GM12865 (cell line): ENCODE results near the gene RADIL.
"Not testable (repeated sequence)": the region's sequence is repeated elsewhere in the genome, so short reads cannot be mapped to it uniquely, and the experiment has no call there.

Source experiments
- DNase-seq: peaks from one replicate; pipeline ENCODE4 v3.0.0; 2010; ENCODE audit warnings: low read depth
- H3K4me3 ChIP-seq: 2 replicates; pipeline ENCODE4 v1.5.1; 2011; ENCODE audit warnings: mild to moderate bottlenecking, low read depth, low read length, control low read depth
- TF ChIP-seq, protein P1 (sequence below): IDR thresholded peaks from 2 replicates; pipeline ENCODE4 v1.5.1; 2011; ENCODE audit warnings: low read length, control low read depth, low read depth, inconsistent platforms; ENCODE audit not compliant: insufficient read depth; ENCODE audit errors: missing control alignments

RADIL gene

DNA sequence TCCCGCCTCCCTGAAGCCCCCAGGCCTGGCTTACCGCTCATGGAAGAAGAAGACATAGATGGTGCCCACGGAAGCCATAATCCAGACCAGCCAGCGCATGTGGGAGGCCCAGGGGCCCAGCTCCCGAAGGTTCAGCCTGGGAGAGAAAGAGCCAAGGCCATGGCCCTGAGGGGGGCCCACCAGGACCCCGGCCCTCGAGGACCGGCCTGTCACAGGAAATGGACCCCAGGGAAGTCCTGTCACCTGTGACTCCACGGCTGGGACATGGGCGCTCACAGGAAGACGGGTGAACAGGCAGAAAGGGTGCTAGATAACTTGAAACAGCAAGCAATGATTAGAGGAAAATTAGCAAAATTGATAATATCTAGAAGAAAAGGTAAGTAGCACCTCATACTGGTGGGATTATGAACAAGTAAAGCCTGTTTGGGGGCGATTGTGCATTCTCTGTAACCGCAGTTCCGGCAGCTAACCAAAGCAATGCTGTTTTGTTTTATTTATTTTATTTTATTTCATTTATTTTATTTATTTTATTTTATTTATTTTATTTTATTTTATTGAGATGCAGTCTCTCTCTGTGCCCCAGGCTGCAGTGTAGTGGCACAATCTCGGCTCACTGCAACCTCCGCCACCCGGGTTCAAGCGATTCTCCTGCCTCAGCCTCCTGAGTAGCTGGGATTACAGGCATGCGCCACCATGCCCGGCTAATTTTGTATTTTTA is 27.8 kb upstream of the RADIL start:
- TF ChIP-seq, protein P1, sequence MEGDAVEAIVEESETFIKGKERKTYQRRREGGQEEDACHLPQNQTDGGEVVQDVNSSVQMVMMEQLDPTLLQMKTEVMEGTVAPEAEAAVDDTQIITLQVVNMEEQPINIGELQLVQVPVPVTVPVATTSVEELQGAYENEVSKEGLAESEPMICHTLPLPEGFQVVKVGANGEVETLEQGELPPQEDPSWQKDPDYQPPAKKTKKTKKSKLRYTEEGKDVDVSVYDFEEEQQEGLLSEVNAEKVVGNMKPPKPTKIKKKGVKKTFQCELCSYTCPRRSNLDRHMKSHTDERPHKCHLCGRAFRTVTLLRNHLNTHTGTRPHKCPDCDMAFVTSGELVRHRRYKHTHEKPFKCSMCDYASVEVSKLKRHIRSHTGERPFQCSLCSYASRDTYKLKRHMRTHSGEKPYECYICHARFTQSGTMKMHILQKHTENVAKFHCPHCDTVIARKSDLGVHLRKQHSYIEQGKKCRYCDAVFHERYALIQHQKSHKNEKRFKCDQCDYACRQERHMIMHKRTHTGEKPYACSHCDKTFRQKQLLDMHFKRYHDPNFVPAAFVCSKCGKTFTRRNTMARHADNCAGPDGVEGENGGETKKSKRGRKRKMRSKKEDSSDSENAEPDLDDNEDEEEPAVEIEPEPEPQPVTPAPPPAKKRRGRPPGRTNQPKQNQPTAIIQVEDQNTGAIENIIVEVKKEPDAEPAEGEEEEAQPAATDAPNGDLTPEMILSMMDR = no peak
- no peak for DNase-seq
- H3K4me3 ChIP-seq = no peak overlapping the region

DNA sequence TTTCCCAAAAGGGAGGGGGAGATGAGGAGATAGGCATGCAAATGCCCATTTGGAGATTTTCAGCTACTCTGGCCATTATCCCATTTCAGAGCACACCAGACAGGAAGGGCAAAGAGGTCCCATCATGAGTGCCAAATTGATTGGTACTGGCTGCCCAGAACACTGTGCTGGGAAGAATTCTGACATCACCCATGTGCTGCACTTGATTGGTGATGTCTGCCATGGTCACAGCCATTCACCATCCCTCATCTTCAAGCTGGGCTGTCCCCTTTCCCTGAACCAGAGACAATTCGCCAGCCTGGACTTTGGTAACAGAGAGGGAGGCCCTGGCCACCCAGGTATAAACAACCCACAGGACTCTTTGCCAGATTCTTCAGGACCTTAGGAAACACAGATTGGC is 23.2 kb upstream of the RADIL start:
- no peak overlapping the region for H3K4me3 ChIP-seq
- TF ChIP-seq, protein P1 = no peak

DNA sequence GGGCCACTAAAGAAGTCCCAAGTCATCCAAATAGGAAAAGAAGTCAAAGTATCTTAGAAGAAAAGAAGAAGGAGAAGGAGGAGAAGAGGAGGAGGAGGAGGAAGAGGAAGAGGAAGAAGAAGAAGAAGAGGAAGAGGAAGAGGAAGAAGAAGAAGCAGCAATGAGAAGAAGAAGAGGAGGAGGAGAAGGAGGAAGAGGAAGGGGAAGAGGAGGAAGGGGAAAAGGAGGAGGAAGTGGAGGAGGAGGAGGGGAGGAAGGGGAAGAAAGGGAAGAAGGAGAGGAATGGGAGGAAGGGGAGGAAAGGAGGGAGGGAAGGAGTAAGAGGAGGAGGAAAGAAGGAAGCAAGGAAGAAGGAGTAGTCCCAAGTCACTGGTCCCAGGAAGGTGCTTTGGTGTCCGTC is 21.7 kb upstream of the RADIL start:
- DNase-seq = no peak

More for the DNA sequence above, 23.2 kb upstream of the RADIL start:
- no peak for DNase-seq

DNA sequence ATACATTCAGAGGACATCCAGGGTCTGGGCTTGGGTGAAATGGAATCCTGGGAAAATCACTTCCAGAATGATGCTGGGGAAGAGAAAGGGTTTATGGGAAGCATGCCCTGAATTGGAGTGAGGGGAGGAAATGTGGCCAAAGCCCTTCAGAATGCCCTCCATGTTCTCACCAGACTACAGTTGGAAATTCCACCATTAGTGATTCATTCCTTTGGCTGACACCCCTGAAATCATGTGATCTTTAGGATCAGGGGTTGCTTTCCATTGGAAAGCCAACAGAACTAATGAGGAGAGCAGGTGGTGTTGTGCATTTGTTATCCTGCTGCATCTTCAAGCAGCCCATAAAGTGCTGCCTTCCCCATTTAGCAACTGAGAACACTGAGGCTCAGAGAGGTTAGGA is 20.8 kb upstream of the RADIL start:
- TF ChIP-seq, protein P1 = no peak
- no peak for DNase-seq
- H3K4me3 ChIP-seq = no peak overlapping the region

More for the DNA sequence above, 21.7 kb upstream of the RADIL start:
- TF ChIP-seq, protein P1 = no peak
- H3K4me3 ChIP-seq = no peak overlapping the region

DNA sequence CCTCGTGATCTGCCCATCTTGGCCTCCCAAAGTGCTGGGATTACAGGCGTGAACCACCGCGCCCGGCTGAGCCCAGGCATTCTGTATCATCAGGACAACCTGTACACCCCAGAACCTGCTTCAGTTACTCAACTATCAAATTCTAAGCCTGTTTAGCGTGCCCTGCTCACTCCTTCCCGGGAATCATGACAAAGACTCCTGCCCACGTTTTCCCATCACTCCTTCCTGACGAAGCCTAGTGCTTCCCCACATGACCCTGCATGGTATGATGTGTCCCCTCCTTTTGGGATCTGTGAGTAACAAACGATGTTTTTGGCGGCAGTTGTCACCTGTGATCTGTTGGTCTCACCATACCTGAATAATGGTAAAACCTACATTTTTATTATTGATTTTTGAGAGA is 12.2 kb upstream of the RADIL start:
- no peak overlapping the region for H3K4me3 ChIP-seq
- TF ChIP-seq, protein P1 = no peak
- DNase-seq = no peak

DNA sequence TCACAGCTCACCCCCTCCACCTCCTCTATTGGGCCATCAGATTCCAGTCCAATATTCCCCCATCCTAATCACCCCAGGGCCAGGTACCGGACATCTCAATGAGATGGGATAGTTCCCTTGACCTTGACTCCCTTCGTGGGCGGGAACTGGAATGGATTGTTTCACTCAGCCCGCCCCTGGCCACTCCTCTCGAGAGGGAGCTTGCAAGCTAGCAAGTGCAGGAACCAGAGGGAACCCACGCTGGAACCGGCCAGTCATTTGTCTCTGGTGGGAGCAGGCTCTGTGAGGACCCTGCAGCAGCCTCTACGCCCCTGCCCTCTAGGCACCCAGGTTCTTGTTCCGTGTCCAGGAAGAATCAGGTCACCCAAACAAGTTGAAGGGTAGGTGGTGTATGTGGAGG is 11.0 kb upstream of the RADIL start:
- no peak for DNase-seq
- TF ChIP-seq, protein P1 = no peak

DNA sequence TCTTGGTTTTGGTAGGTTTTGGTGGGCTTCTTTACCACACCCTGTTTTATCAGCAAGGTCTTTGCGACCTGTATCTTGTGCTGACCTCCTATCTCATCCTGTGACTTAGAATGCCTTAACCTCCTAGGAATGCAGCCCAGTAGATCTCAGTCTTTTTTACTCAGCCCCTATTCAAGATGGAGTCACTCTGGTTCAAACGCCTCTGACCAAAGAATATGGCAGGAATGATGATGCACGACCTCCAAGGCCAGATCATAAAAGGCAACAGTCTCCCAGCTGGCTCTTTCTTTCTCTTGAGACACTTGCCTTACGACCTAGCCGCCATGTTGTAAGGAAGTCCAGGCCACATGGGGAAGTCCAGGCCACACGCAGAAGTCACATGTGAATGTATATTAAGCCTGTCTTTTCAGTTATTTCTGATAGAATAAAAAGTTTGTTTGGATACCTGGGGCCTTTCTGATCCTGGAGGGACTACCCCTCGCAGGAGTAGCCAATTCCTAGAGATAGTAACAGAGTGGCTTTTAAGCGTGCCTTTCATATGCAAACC is 10.5 kb upstream of the RADIL start:
- DNase-seq = no peak
- TF ChIP-seq, protein P1 = no peak
- H3K4me3 ChIP-seq = no peak overlapping the region

More for the DNA sequence above, 11.0 kb upstream of the RADIL start:
- no peak overlapping the region for H3K4me3 ChIP-seq

DNA sequence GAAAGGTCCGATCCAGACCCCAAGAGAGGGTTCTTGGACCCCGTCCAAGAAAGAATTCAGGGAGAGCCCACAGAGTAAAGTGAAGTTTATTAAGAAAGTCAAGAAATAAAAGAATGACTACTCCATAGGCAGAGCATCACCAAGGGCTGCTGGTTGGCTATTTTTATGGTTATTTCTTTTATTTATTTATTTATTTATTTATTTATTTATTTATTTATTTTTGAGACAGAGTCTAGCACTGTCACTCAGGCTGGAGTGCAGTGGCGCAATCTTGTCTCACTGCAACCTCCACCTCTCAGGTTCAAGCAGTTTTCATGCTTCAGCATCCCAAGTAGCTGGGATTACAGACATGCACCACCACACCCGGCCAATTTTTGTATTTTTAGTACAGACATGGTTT is 9.7 kb upstream of the RADIL start:
- DNase-seq, H3K4me3 ChIP-seq: not testable (repeated sequence)

DNA sequence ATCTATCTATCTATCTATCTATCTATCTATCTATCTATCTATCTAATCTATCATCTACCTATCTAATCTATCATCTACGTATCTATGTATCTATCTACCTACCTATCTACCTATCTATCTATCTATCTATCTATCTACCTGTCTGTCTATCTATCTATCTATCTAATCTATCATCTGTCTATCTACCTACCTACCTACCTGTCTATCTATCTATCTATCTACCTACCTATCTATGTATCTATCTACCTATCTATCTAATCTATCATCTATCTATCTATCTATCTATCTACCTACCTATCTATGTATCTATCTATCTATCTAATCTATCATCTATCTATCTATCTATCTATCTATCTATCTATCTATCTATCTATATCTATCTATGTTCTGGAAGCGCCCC is 8.0 kb upstream of the RADIL start:
- not testable (repeated sequence) for H3K4me3 ChIP-seq, DNase-seq
